Stimulated activated CD4-positive, alpha-beta T cell treated with anti-CD3 and anti-CD28 coated beads, Interleukin-15, amount 100 ng/mL, for 24 hours (primary cell): ENCODE measurements around the gene ABCG2.
"Not testable (repeated sequence)": the region's sequence is repeated elsewhere in the genome, so short reads cannot be mapped to it uniquely, and the experiment has no call there.

Experiments
- DNase-seq: peaks from one replicate; pipeline ENCODE4 v3.0.0-alpha.2; 2020

The ABCG2 gene

GRCh38 chr4:88109123-88109881 lies 49.1 kb downstream of the ABCG2 start:
- DNase-seq = no peak

GRCh38 chr4:88108747-88109122 lies 49.7 kb downstream of the ABCG2 start:
- no peak for DNase-seq

- not testable (repeated sequence) for DNase-seq
These were observed 50.4 kb downstream of the ABCG2 start for GRCh38 chr4:88108108-88108465.

- no peak for DNase-seq
These were observed 50.9 kb downstream of the ABCG2 start for GRCh38 chr4:88107406-88108107.

DNA sequence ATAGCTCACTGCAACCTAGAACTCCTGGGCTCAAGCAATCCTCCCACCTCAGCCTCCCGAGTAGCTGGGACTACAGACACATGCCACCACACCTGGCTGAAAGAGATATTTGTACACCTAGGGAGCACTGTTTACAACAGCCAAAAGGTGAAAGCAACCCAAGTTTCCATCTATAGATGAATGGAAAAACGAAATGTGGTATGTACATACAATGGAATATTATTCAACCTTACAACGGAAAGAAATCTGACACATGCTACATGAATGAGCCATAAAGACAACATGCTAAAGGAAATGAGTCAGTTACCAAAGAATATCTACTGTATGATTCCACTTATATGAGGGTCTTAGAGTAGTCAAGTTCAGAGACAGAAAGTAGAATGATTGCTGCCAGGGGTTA lies 52.2 kb downstream of the ABCG2 start:
- no peak for DNase-seq

DNA sequence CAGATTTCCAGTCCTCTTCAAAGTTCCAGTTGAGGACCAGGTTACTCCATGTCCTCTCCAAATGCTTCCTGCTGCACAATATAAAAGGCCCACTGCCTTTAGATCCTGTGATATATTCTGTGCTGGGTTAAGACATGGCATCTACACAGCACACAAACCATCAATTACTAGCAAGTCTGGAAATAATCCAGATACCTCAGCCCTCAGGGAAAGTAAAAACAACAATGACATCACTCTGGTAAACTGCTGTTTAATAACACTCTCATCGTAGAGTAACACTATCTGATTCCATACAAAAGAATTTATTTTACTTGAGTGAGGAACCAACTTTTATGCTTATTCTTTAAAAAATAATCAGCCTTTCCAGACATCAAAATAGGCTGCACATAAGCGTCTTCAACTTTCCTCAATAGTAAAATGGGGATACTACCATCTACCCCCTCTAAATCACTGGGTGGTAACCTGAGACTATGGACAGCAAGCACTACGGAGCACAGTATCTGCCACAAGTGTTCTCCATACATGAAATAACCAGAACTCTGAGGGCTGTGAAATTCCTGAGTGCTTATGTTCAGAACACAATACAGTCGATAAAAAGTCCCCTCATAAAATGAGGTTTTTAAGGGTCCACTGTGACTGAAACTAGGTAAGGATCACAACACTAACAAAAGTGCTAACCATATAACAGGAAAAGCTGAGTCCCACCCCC lies 53.4 kb downstream of the ABCG2 start:
- no peak for DNase-seq

GRCh38 chr4:88102026-88102425 lies 56.4 kb downstream of the ABCG2 start:
- DNase-seq = no peak

- no peak for DNase-seq
These were observed 57.3 kb downstream of the ABCG2 start for GRCh38 chr4:88101165-88101564.

GRCh38 chr4:88098993-88099752 lies 59.3 kb downstream of the ABCG2 start:
- DNase-seq = no peak

- DNase-seq = no peak
These were observed 60.7 kb downstream of the ABCG2 start for GRCh38 chr4:88097781-88098180.

DNA sequence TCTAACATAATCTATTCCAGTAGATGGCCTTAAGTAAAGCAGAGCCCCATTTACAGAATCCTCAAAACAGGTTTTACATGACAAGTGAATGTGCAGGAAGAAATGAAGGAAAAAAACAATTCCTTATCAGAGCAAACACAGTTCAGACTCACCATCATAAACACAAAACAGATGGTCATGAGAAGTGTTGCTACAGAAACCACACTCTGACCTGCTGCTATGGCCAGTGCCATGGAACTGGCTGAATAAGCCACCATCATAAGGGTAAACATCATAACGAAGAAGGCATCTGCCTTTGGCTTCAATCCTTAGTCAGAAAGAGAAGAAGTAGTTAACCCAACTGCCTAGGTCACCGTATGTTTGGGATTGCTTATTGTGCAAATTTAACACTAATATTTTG lies 61.1 kb downstream of the ABCG2 start:
- no peak for DNase-seq

DNA sequence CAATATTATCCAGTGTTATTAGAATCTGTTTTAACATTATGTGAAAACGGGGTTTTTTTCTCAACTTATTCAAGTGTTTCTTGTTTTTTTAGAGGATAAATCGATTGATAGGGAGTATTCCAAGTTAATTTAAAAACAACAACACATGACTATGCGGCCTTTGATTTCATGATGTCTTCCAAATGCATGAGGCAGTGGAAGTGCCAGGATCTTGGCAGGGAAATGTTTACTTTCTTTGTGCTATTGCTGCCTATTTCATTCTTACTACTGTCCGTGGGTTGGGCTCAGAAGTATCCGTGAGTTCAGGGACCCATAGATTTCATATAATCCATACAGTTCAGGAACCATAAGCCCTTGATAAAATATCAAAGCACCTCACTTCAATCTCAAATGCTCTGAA lies 64.6 kb downstream of the ABCG2 start:
- no peak for DNase-seq

GRCh38 chr4:88091378-88091777 lies 67.1 kb downstream of the ABCG2 start:
- DNase-seq = no peak

DNA sequence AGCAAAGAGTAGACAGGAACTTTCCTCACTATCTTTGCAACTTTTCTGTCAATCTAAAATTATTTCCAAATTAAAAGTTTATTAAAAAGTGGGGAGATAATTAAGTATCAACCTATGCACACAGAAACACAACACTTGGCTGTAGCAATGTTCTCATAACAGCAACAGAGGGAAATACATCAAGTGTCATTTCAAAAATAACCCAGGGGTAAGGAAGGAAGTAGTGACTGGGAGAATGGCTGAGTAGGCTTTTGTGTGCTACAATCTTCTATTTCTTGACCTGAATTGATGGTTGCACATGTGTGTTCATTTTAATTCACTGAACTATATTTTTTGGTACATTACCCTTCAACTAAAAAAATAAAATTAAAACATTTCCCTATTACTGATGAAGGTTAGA lies 67.5 kb downstream of the ABCG2 start:
- no peak for DNase-seq

DNA sequence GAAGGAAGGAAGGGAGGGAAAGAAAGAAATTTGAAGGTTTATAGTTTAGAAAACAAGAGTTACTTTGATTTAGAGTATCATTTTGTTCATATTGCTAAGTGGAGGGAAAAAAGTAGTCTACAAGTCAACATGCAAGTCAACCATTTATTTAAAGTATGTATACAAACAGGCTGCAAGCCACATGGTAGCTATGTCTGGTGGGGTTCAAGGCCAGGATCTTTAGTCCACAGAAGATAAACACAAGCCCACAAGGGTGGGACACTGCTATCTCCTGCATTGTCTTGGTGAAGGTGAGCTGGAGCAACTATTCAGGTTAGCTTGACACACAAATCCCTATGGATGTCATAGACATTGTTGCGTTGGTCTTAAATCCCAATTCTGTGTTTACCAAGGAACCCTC lies 71.4 kb downstream of the ABCG2 start:
- no peak for DNase-seq

DNA sequence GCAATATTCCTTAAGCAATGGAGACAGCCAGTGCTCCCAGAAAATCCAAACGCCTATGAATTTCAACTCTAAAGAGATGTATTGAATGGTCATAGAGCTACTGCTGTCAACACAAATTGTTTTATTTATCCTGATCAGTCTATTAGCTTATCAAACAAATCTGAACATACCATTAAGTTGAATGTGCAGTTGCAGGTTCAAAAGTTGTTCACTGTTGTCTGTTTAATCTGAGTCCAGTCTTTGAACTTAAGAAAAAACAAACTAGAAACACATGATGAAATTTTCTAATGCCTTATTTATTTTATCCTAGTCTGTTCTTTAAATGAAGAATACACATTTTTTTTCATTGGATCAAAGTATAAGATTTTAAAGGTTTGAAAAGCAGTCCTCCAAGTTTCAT lies 77.8 kb downstream of the ABCG2 start:
- no peak for DNase-seq

DNA sequence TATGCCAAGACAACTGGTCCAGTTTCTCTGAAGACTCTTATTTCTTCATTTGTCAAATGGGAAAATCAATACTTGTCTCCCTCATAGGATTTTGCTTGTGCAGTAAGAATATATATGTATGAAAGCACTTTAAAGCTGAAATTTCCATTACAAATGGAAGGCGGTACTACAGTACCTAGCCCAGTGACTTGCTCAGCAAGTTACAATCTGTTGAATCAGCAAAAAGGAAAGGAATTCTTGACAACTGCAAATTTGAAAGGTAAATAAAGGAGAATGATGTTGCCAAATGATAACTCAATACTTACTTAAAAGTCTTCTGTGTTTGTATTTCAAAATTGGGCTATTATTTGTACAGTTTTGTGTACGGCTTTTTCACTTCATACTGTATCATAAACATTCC lies 79.9 kb downstream of the ABCG2 start:
- DNase-seq = no peak

DNA sequence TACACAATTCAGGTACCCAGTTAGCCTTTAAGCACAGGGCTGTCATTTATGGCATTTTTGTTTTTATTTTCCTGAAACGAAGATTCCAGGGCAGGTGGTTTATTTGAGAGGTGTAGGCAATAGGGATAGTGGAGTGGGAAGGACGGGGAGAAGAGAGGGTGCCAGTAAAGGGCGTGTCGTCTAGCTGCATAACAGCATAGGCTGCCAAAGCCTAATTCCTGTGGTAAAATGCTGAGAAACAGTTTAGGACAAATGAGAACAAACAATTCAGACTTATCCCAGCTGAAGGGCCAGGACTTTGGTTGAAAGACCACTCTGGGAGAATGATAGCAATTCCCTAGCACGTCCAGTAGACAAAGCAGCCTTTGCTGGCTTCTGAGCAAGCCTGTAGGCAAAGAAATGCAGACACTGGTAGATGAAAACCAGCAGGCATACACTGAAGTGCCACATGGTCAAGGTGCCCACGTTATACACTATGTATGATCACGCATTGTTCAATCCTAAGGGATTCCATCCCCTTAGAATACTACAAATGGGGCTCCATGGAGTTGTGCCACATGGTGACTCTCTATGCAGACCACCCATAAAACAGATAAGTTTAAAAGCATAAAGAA lies 80.4 kb downstream of the ABCG2 start:
- no peak for DNase-seq

- DNase-seq = no peak
These were observed 83.1 kb downstream of the ABCG2 start for GRCh38 chr4:88075336-88075735.

DNA sequence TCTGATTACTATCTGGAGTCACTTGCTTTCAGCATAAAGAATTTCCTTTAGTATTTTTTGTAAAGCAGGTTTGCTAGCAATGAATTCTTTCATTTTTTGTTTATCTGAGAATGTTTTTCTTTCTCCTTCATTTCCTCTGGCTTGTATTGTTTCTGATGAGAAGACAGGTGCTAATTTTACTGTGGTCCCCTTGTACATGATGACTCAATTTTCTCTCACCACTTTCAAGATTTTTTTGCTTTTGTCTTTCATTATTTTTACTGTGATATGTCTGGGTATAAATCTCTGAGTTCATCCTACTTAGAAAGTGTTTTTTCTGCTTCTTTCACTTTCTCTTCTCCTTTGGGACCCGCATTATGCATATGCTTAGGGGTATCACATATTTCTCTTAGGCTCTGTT lies 88.4 kb downstream of the ABCG2 start:
- no peak for DNase-seq

DNA sequence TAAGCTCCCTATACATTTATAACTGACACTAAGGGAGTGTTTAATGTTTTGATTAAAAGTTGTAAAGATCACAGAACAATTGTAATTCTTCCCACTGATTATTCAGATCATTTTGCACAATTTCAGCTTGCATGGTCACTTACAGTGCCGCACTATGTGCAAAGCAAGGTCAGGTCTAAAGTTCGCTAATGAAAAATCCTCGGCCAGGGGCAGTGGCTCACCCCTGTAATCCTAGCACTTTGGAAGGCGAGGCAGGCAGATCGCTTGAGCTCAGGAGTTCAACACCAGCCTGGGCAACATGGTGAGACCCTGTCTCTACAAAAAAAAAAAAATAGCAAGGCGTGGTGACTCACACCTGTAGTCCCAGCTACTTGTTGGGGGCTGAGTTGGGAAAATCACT lies 94.0 kb downstream of the ABCG2 start:
- no peak for DNase-seq

- no peak for DNase-seq
These were observed 94.7 kb downstream of the ABCG2 start for GRCh38 chr4:88063634-88064296.
